GM12878 (cell line): ENCODE measurements around the gene MSX1. TPM values are rescaled to one million over a fixed set of nuclear protein-coding genes. Genes with fewer than 3 reads are reported as not detected.

Experiments used
- ATAC-seq: fragments of 200-7000 bp; cut with Tn5 transposase; 3 replicates; pipeline ENCODE4 v1.9.1; 2020; ENCODE audit warnings: mild to moderate bottlenecking, moderate library complexity
- BruUV-seq: library from RNA; stranded (reverse); fragments of 400-500 nt; replicated peaks from 2 replicates; lab custom pipeline; 2021; lab: Mats Ljungman, UMichigan
- CTCF ChIA-PET: fragments of 300-600 bp; sonication (Branson Sonifier 250); formaldehyde crosslinking; extraction: SDS; loops from one replicate; lab custom pipeline; 2021; ENCODE audit warnings: inconsistent platforms; lab: Yijun Ruan, JAX
- POLR2A ChIA-PET: fragments of 350-600 bp; formaldehyde crosslinking; extraction: SDS; loops from one replicate; lab custom pipeline; 2021; ENCODE audit warnings: inconsistent platforms; lab: Charles Lee
- RAD21 ChIA-PET: fragments of 300-600 bp; sonication (Branson Sonifier 250); formaldehyde crosslinking; loops from one replicate; lab custom pipeline; 2023; ENCODE audit warnings: antibody characterized with exemption; ENCODE audit not compliant: unreplicated experiment; lab: Charles Lee
- SMC1A ChIA-PET: fragments of 300-600 bp; sonication (Branson Sonifier 250); formaldehyde crosslinking; loops from one replicate; lab custom pipeline; 2023; ENCODE audit not compliant: unreplicated experiment, uncharacterized antibody; lab: Charles Lee
- DNase-seq: peaks from one replicate; pipeline ENCODE4 v3.0.0-alpha.2; 2011; ENCODE audit warnings: low read depth, low spot score
- FAIRE-seq: peaks from 3 replicates; lab custom pipeline; 2011; peaks lifted over from hg19 to GRCh38; lab: Jason Lieb, UNC
- H2AFZ ChIP-seq: 2 replicates; pipeline ENCODE4 v1.6.0; 2011; ENCODE audit warnings: low read depth, low read length, control low read depth; ENCODE audit not compliant: control insufficient read depth
- H3K27ac ChIP-seq: 2 replicates; pipeline ENCODE4 v1.5.1; 2011; ENCODE audit warnings: control low read depth; ENCODE audit not compliant: control insufficient read depth, insufficient read depth
- H3K27me3 ChIP-seq, 2 experiments: replicated peaks in 1 of 2; 2 replicates each; pipeline versions ENCODE4 v1.6.0 to v1.6.1; 2011; ENCODE audit warnings: low read length in 1 of 2; ENCODE audit not compliant: control insufficient read depth in 2 of 2, insufficient read depth in 2 of 2
- H3K36me3 ChIP-seq, 2 experiments: 2 replicates each; pipeline ENCODE4 v1.5.1; 2011; ENCODE audit warnings: low read length in 1 of 2; ENCODE audit not compliant: control insufficient read depth in 2 of 2, insufficient read depth in 2 of 2
- H3K4me1 ChIP-seq: 2 replicates; pipeline ENCODE4 v1.6.1; 2011; ENCODE audit warnings: mild to moderate bottlenecking, low read length, moderate library complexity, mixed read lengths; ENCODE audit not compliant: control insufficient read depth, insufficient read depth
- H3K4me2 ChIP-seq: 2 replicates; pipeline ENCODE4 v1.6.0; 2011; ENCODE audit warnings: control low read depth; ENCODE audit not compliant: control insufficient read depth, insufficient read depth
- H3K4me3 ChIP-seq: fragments of 200-600 bp; sonication (generic); 2 replicates; pipeline ENCODE4 v1.5.1; 2016
- H3K79me2 ChIP-seq: 2 replicates; pipeline ENCODE4 v1.6.0; 2011; ENCODE audit warnings: low read length; ENCODE audit not compliant: control insufficient read depth, insufficient read depth
- H3K9ac ChIP-seq: 2 replicates; pipeline ENCODE4 v1.8.0; 2011; ENCODE audit warnings: low read length, control low read depth, mixed read lengths; ENCODE audit not compliant: control insufficient read depth, insufficient read depth
- H3K9me3 ChIP-seq: replicated peaks from 3 replicates; pipeline ENCODE4 v1.5.1; 2011; ENCODE audit warnings: mild to moderate bottlenecking, low read length; ENCODE audit not compliant: control insufficient read depth, insufficient read depth
- H4K20me1 ChIP-seq: 2 replicates; pipeline ENCODE4 v1.6.0; 2011; ENCODE audit not compliant: control insufficient read depth, insufficient read depth
- ATF2 ChIP-seq: IDR thresholded peaks from 2 replicates; pipeline ENCODE4 v1.6.1; 2012; ENCODE audit warnings: low read length, inconsistent platforms
- BACH1 ChIP-seq: fragments of 450-650 bp; IDR thresholded peaks from 2 replicates; pipeline ENCODE4 v1.6.1; 2017; ENCODE audit warnings: mild to moderate bottlenecking, borderline replicate concordance
- CBX3 ChIP-seq: fragments of 200-600 bp; sonication (generic); IDR thresholded peaks from 2 replicates; pipeline ENCODE4 v1.6.1; 2016; ENCODE audit warnings: low read depth, borderline replicate concordance
- CEBPZ ChIP-seq: fragments of 150-350 bp; IDR thresholded peaks from 2 replicates; pipeline ENCODE4 v1.6.1; 2016; ENCODE audit warnings: low read depth, low read length
- CHD4 ChIP-seq: fragments of 200-600 bp; sonication (generic); IDR thresholded peaks from 2 replicates; pipeline ENCODE4 v1.6.1; 2016; ENCODE audit warnings: mild to moderate bottlenecking
- GATAD2B ChIP-seq: fragments of 450-650 bp; conservative IDR thresholded peaks from 2 replicates; pipeline ENCODE4 v1.6.1; 2017; ENCODE audit warnings: low read depth, mild to moderate bottlenecking, moderate library complexity
- KLF5 ChIP-seq: fragments of 450-650 bp; IDR thresholded peaks from 2 replicates; pipeline ENCODE4 v1.6.1; 2014; ENCODE audit warnings: mild to moderate bottlenecking; ENCODE audit not compliant: partially characterized antibody
- NR2C2 ChIP-seq: IDR thresholded peaks from 2 replicates; pipeline ENCODE4 v1.6.1; 2011; ENCODE audit warnings: borderline replicate concordance, low read depth; ENCODE audit not compliant: control insufficient read depth, insufficient read length
- PAX8 ChIP-seq: fragments of 450-650 bp; IDR thresholded peaks from 2 replicates; pipeline ENCODE4 v1.6.1; 2017; ENCODE audit warnings: mild to moderate bottlenecking, moderate library complexity
- SMAD5 ChIP-seq: IDR thresholded peaks from 2 replicates; pipeline ENCODE4 v1.6.1; 2016; ENCODE audit warnings: antibody characterized with exemption, low read depth
- SPI1 ChIP-seq: IDR thresholded peaks from 2 replicates; pipeline ENCODE4 v1.6.1; 2011; ENCODE audit warnings: low read depth, mild to moderate bottlenecking, low read length, moderate library complexity, borderline replicate concordance; ENCODE audit not compliant: insufficient read depth
- TAF1 ChIP-seq: IDR thresholded peaks from 2 replicates; pipeline ENCODE4 v1.6.1; 2011; ENCODE audit warnings: mild to moderate bottlenecking, low read depth, low read length, borderline replicate concordance
- TARDBP ChIP-seq: IDR thresholded peaks from 2 replicates; pipeline ENCODE4 v1.6.1; 2016; ENCODE audit warnings: borderline replicate concordance
- ZBTB11 ChIP-seq: fragments of 450-650 bp; formaldehyde crosslinking; IDR thresholded peaks from 2 replicates; pipeline ENCODE4 v1.5.0; 2022; ENCODE audit warnings: mild to moderate bottlenecking, missing genetic modification characterization
- WGBS: methylation state at CpG from one replicate; pipeline ENCODE4 v1.1.6; 2016; ENCODE audit warnings: low lambda C conversion rate; ENCODE audit not compliant: insufficient replicate concordance, insufficient coverage; ENCODE audit errors: missing lambda C conversion rate; 5-methylcytosine and 5-hydroxymethylcytosine counted together
- in situ Hi-C: fragments of 300-500 bp; cut with MboI; formaldehyde crosslinking; loops from 9 replicates; pipeline ENCODE4 v1.14.3; 2018; ENCODE audit warnings: mixed read lengths
- intact Hi-C: fragments of 100-400 bp; cut with micrococcal nuclease; formaldehyde crosslinking; loops from one replicate; pipeline ENCODE4 v1.14.2; 2022; ENCODE audit not compliant: unreplicated experiment
- polyA plus RNA-seq, 11 experiments: library from polyadenylated mRNA; depleted of rRNA in 4 of 11; unstranded in 6 of 11; stranded (reverse) in 5 of 11; fragments of >200 nt; fragmentation: Nextera tagmentation in 4 of 11; fragmentation: Illumina TruSeq in 1 of 11; extraction: Ambion mirVana in 4 of 11; extraction: Trizol in 1 of 11; gene quantifications; 1 replicate in 1 of 11; 2 replicates in 10 of 11; pipeline versions ENCODE4 v1.2.1 to v1.2.3, GENCODE V29; 2011 to 2016; ENCODE audit warnings: inconsistent platforms in 2 of 11, missing spikeins in 2 of 11, low read depth in 1 of 11
- total RNA-seq, 4 experiments: library from RNA; depleted of rRNA in 3 of 4; stranded (reverse); fragments of >200 nt in 3 of 4; fragmentation: Illumina TruSeq in 1 of 4; extraction: Trizol in 1 of 4; gene quantifications; 2 replicates each; pipeline versions ENCODE4 v1.2.1 to v1.2.3, GENCODE V29; 2013 to 2021

Gene MSX1
- total and polyA plus RNA-seq, 10 of the 15 experiments (the other 5 are each of a cell fraction or from before 2014, with no cell fraction given), result 0.04 to 0.56 (median 0.15) TPM; not detected in 2

- no peak for TF ChIP-seq SPI1
- TF ChIP-seq, all 136 proteins: peak for 0
Measured at GRCh38 chr4:4884611-4885010, 25.1 kb downstream of the MSX1 start (continued).

- ChIA-PET RAD21 (no interaction called here), POLR2A (no interaction called here), SMC1A (no interaction called here), CTCF (no interaction called here)
- DNase-seq (no peak), FAIRE-seq (no peak), ATAC-seq (no peak)
- Histone ChIP-seq H3K79me2 (no peaks in the 10 kb centered on the region), H3K27ac (no peak overlapping the region), H4K20me1 (no peaks in the 10 kb centered on the region), H3K4me1 (no peaks in the 10 kb centered on the region), H3K27me3 (peaks cover 0 to 1% of the 10 kb centered on the region in 2 experiments; a peak in 2 of 4 replicates), H3K36me3 (no peaks in the 10 kb centered on the region), H3K9me3 (no peaks in the 10 kb centered on the region), H3K4me3 (no peak overlapping the region), H3K9ac (no peak overlapping the region), H3K4me2 (no peak overlapping the region), H2AFZ (no peak overlapping the region)
- intact Hi-C loops, result no loop called here
- BruUV-seq, result no TSS peak
- 21% methylated on average over 5 of the region's 5 CpGs for WGBS
- in situ Hi-C loops, result loop anchor here (5.0 kb wide), 1 partner anchor 405 kb away; no protein-coding TSS in a partner anchor
- TF ChIP-seq ZBTB11 (CRISPR knock-in tag), result no peak
- no peak for TF ChIP-seq GATAD2B
- no peak for TF ChIP-seq CHD4
- TF ChIP-seq BACH1, result no peak
- TF ChIP-seq PAX8, result no peak
- no peak for TF ChIP-seq CBX3
- no peak for TF ChIP-seq ATF2
- no peak for TF ChIP-seq TAF1
- TF ChIP-seq TARDBP, result no peak
- no peak for TF ChIP-seq KLF5
- TF ChIP-seq SMAD5, result no peak
- no peak for TF ChIP-seq NR2C2
- TF ChIP-seq CEBPZ, result no peak
Measured at GRCh38 chr4:4887426-4887825, 28.0 kb downstream of the MSX1 start.
